Chondrocyte (in vitro differentiated cells): ENCODE measurements around the gene FHDC1. TPM values are rescaled to one million over a fixed set of nuclear protein-coding genes. Genes with fewer than 3 reads are reported as not detected.

Experiments
- DNase-seq: peaks from one replicate; pipeline ENCODE4 v3.0.0; 2021; ENCODE audit warnings: mixed read lengths, low spot score
- H3K27ac Mint-ChIP-seq: one replicate; pipeline ENCODE4 v1.8.0; 2021; ENCODE audit warnings: mild to moderate bottlenecking, moderate library complexity, mixed read lengths; ENCODE audit not compliant: unreplicated experiment
- H3K27me3 Mint-ChIP-seq: 2 replicates; pipeline ENCODE4 v1.8.0; 2021; ENCODE audit warnings: low read depth, mixed read lengths
- H3K36me3 Mint-ChIP-seq: 2 replicates; pipeline ENCODE4 v1.8.0; 2021; ENCODE audit warnings: low read depth, mixed read lengths
- H3K4me1 Mint-ChIP-seq: 2 replicates; pipeline ENCODE4 v1.8.0; 2021; ENCODE audit warnings: low read depth, mild to moderate bottlenecking, mixed read lengths
- H3K4me3 Mint-ChIP-seq: one replicate; pipeline ENCODE4 v1.8.0; 2021; ENCODE audit warnings: mild to moderate bottlenecking, moderate library complexity, mixed read lengths; ENCODE audit not compliant: unreplicated experiment
- H3K9me3 Mint-ChIP-seq: 2 replicates; pipeline ENCODE4 v1.8.0; 2021; ENCODE audit warnings: low read depth, mixed read lengths
- total RNA-seq: library from RNA; stranded (reverse); gene quantifications from 3 replicates; pipeline ENCODE4 v1.2.1, GENCODE V29; 2021
- TF ChIP-seq, protein P1 (sequence below): fragments of 200-600 bp; sonication (generic); IDR thresholded peaks from 2 replicates; pipeline ENCODE4 v1.5.0; 2021; ENCODE audit warnings: antibody characterized with exemption, mild to moderate bottlenecking, moderate library complexity

FHDC1 gene
- total RNA-seq, 1 donor from 2014 or later = 4.2 TPM

DNA sequence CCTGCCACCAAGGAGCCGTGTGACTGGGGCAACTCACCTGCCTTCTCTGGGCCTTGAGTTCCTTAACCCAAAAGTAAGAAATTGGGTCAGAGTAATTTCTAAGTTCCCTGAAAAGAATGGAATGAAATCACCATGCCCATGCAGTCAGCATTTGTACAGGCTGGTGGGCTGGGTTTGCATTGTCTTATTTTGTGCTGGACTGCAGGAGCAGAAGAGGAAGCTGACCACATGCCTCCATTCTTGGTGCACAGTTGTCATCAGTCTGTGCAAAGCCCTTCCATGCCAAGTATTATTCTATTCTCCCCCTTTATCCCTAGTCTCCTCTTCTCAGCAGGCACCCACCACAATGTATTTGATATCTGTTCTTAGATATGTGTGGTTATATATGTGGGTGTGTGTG lies 56.3 kb downstream of the FHDC1 start:
- Mint-ChIP-seq H3K9me3 (no peaks in the 10 kb centered on the region), H3K27ac (no peak overlapping the region), H3K4me1 (peaks cover 10% of the 10 kb centered on the region), H3K36me3 (no peaks in the 10 kb centered on the region), H3K4me3 (no peak overlapping the region), H3K27me3 (peaks cover 4% of the 10 kb centered on the region)
- TF ChIP-seq, protein P1, sequence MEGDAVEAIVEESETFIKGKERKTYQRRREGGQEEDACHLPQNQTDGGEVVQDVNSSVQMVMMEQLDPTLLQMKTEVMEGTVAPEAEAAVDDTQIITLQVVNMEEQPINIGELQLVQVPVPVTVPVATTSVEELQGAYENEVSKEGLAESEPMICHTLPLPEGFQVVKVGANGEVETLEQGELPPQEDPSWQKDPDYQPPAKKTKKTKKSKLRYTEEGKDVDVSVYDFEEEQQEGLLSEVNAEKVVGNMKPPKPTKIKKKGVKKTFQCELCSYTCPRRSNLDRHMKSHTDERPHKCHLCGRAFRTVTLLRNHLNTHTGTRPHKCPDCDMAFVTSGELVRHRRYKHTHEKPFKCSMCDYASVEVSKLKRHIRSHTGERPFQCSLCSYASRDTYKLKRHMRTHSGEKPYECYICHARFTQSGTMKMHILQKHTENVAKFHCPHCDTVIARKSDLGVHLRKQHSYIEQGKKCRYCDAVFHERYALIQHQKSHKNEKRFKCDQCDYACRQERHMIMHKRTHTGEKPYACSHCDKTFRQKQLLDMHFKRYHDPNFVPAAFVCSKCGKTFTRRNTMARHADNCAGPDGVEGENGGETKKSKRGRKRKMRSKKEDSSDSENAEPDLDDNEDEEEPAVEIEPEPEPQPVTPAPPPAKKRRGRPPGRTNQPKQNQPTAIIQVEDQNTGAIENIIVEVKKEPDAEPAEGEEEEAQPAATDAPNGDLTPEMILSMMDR = no peak
- no peak for DNase-seq

- TF ChIP-seq, protein P1 = no peak
- H3K4me3 Mint-ChIP-seq = no peak overlapping the region
- H3K27me3 Mint-ChIP-seq = peaks cover 4% of the 10 kb centered on the region
- no peak for DNase-seq
- no peak overlapping the region for H3K27ac Mint-ChIP-seq
- H3K4me1 Mint-ChIP-seq = peaks cover 10% of the 10 kb centered on the region
- no peaks in the 10 kb centered on the region for H3K9me3 Mint-ChIP-seq
- no peaks in the 10 kb centered on the region for H3K36me3 Mint-ChIP-seq
Measured at GRCh38 chr4:152994038-152994437, 57.9 kb downstream of the FHDC1 start.

GRCh38 chr4:152996111-152996571 lies 60.0 kb downstream of the FHDC1 start:
- Mint-ChIP-seq H3K27ac (peak overlapping the region; percentile 78), H3K36me3 (no peaks in the 10 kb centered on the region), H3K4me3 (no peak overlapping the region), H3K4me1 (peaks cover 10% of the 10 kb centered on the region), H3K9me3 (no peaks in the 10 kb centered on the region), H3K27me3 (peaks cover 4% of the 10 kb centered on the region)
- TF ChIP-seq, protein P1 = no peak
- DNase-seq = no peak

DNA sequence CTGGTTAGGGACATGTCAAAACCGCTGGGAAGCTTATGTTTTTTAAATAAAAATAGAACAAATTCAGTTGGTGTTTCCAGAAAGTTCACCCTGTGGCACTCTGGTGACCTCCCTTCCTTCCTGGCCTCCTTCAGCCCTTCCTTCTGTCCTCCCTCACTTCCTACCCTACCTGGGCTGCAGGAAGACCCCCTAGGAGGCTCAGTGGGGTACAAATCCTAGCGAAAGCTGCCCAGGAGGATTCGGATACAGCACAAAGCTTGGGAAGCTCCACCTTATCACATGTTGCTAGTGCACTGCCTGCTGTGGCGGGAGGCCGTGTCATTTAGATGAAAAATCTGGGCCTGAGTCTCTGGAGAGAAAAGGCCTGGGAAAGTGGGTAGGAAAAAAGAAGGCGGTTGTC lies 60.5 kb downstream of the FHDC1 start:
- DNase-seq = no peak
- Mint-ChIP-seq H3K4me1 (peaks cover 12% of the 10 kb centered on the region), H3K4me3 (no peak overlapping the region), H3K9me3 (no peaks in the 10 kb centered on the region), H3K27ac (no peak overlapping the region), H3K27me3 (peaks cover 4% of the 10 kb centered on the region), H3K36me3 (no peaks in the 10 kb centered on the region)
- TF ChIP-seq, protein P1 = no peak

GRCh38 chr4:152997288-152997687 lies 61.2 kb downstream of the FHDC1 start:
- TF ChIP-seq, protein P1 = no peak
- H3K27ac Mint-ChIP-seq = no peak overlapping the region

More at GRCh38 chr4:152997288-152997687, 61.2 kb downstream of the FHDC1 start:
- Mint-ChIP-seq H3K27me3 (peaks cover 4% of the 10 kb centered on the region), H3K36me3 (no peaks in the 10 kb centered on the region), H3K4me1 (peaks cover 17% of the 10 kb centered on the region), H3K4me3 (no peak overlapping the region), H3K9me3 (no peaks in the 10 kb centered on the region)
- DNase-seq = no peak
